Stomach (tissue), 9 donors: ENCODE measurements around the gene NDFIP1. TPM values are rescaled to one million over a fixed set of nuclear protein-coding genes. Genes with fewer than 3 reads are reported as not detected.

Source experiments
- DNase-seq, 2 donors: peaks; one replicate each; pipeline versions ENCODE4 v3.0.0 to v3.0.0-alpha.2; 2013 to 2019
- H3K27ac ChIP-seq, 5 donors: fragments of 200-600 bp in 4 of 5; sonication (generic) in 4 of 5; one replicate each; pipeline ENCODE4 v1.5.1; 2013 to 2019; ENCODE audit warnings: mild to moderate bottlenecking in 1 of 5, moderate library complexity in 1 of 5
- H3K27me3 ChIP-seq, 3 donors: fragments of 200-600 bp; sonication (generic); one replicate each; pipeline ENCODE4 v1.5.1; 2017 to 2019; ENCODE audit warnings: mixed run types in 1 of 3
- H3K36me3 ChIP-seq, 4 donors: fragments of 200-600 bp; sonication (generic); 1 replicate in 3 of 4; 2 replicates in 1 of 4; pipeline ENCODE4 v1.5.1; 2016 to 2019
- H3K4me1 ChIP-seq, 4 donors: fragments of 200-600 bp; sonication (generic); one replicate each; pipeline ENCODE4 v1.5.1; 2016 to 2019
- H3K4me3 ChIP-seq, 4 donors: fragments of 200-600 bp; sonication (generic) in 3 of 4; one replicate each; pipeline ENCODE4 v1.5.1; 2016 to 2019; ENCODE audit warnings: mild to moderate bottlenecking in 1 of 4
- H3K9me3 ChIP-seq, 4 donors: fragments of 200-600 bp; sonication (generic); one replicate each; pipeline ENCODE4 v1.5.1; 2016 to 2019
- EP300 ChIP-seq: sonication (generic); formaldehyde crosslinking; IDR thresholded peaks from one replicate; pipeline ENCODE4 v1.6.1; 2017; ENCODE audit warnings: antibody characterized with exemption
- POLR2A ChIP-seq, 4 donors: fragments of 450-650 bp; IDR thresholded peaks; one replicate each; pipeline ENCODE4 v1.6.1; 2016; ENCODE audit warnings: antibody characterized with exemption in 4 of 4, control low read depth in 2 of 4, mild to moderate bottlenecking in 1 of 4, moderate library complexity in 1 of 4
- POLR2AphosphoS5 ChIP-seq, 3 donors: sonication (generic); formaldehyde crosslinking; IDR thresholded peaks; one replicate each; pipeline ENCODE4 v1.6.1; 2016; ENCODE audit warnings: antibody characterized with exemption in 3 of 3
- WGBS, 5 donors: extraction: QIAGEN DNeasy Blood & Tissue Kit in 3 of 5; methylation state at CpG; one replicate each; pipeline versions ENCODE4 v1.1.5 to v1.1.7; 2013 to 2018; 5-methylcytosine and 5-hydroxymethylcytosine counted together
- intact Hi-C: fragments of 100-400 bp; cut with DNase I; formaldehyde crosslinking; loops from one replicate; pipeline ENCODE4 v1.15.1; 2023; ENCODE audit warnings: low total_unique reads
- polyA plus RNA-seq, 3 donors: library from polyadenylated mRNA; stranded (reverse); fragments of 200-250 nt; gene quantifications; one replicate each; pipeline ENCODE4 v1.2.3, GENCODE V29; 2013
- total RNA-seq, 5 donors: library from RNA; depleted of rRNA; stranded (reverse); fragments of >200 nt; gene quantifications; one replicate each; pipeline versions ENCODE4 v1.1.0 to v1.2.3, GENCODE V29; 2014 to 2016
- TF ChIP-seq, protein P1 (sequence below), 7 experiments: fragments of 450-650 bp in 4 of 7; fragments of 200-600 bp in 3 of 7; sonication (generic) in 3 of 7; IDR thresholded peaks; one replicate each; pipeline ENCODE4 v1.5.1; 2016 to 2019; ENCODE audit warnings: antibody characterized with exemption in 7 of 7, control low read depth in 2 of 7, mild to moderate bottlenecking in 1 of 7
- donor health status: healthy with polysubstance abuse.
- donor health status: Bipolar disorder and iron deficiency.
- donor health status: healthy.

Gene NDFIP1
- total and polyA plus RNA-seq, 8 donors, result 20.2 to 123 (median 27.5) TPM

DNA sequence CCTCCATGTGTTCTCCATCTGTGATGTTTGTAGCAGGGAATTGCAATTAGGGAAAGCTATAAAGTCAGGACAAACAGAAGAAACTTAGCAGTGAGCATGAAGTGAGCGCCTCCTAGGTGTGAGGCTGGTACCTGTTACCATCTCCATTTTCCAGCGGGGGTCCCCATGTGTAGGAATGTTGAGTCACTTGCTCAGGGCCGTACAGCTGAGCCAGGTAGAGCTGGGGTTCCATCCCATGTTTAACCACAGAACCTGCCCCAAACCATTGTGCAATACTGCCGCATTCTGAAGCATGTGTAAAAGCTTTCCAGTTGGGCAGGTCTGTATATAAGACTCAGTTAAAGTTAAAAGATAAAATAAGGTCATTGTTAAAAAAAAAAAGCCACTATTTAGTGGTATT lies 62.7 kb downstream of the NDFIP1 start:
- 65 to 88% (median 79%) methylated on average over 4 of the region's 4 CpGs for WGBS, 5 donors
- intact Hi-C loops, result no loop called here
- Histone ChIP-seq H3K36me3 (no peaks in the 10 kb centered on the region), H3K4me3 (no peak overlapping the region), H3K27ac (no peak overlapping the region), H3K27me3 (no peaks in the 10 kb centered on the region), H3K9me3 (no peaks in the 10 kb centered on the region), H3K4me1 (peaks cover 8 to 22% (median 21%) of the 10 kb centered on the region in 4 donors)
- no peak for DNase-seq
- no peak for TF ChIP-seq POLR2AphosphoS5 (IDR thresholded peaks at IDR 0.05)

DNA sequence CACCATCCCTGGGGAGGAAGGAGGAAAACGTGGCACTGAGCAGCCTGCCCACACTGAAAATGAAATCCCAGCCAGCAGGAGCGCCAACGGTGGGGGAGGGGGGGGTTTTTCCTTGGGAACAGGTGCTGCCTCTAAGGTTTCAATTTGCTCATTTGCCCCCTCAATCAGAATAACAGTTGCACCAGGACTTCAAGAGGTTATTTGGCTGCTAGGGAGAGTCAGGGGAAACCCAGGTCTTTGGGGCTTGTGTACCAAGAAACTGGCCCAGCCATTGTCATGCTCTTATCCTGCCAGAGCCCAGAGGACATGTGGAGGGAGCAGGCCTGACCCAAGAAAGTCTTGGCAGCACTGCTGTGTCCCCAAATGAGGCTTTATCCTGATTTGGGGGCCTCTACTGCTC lies 66.5 kb downstream of the NDFIP1 start:
- no peak overlapping the region for H3K27ac ChIP-seq
- intact Hi-C loops, result no loop called here
- peaks cover 0 to 4% (median 3%) of the 10 kb centered on the region in 4 donors for H3K4me1 ChIP-seq
- 50 to 72% (median 63%) methylated on average over 3 of the region's 3 CpGs for WGBS, 5 donors
- DNase-seq, result no peak
- H3K27me3 ChIP-seq, result no peaks in the 10 kb centered on the region
- H3K9me3 ChIP-seq, result no peaks in the 10 kb centered on the region
- no peaks in the 10 kb centered on the region for H3K36me3 ChIP-seq
- no peak overlapping the region for H3K4me3 ChIP-seq
- TF ChIP-seq POLR2A (IDR thresholded peaks at IDR 0.05) (no peak), POLR2AphosphoS5 (IDR thresholded peaks at IDR 0.05) (no peak), EP300 (no peak)
- TF ChIP-seq, protein P1, sequence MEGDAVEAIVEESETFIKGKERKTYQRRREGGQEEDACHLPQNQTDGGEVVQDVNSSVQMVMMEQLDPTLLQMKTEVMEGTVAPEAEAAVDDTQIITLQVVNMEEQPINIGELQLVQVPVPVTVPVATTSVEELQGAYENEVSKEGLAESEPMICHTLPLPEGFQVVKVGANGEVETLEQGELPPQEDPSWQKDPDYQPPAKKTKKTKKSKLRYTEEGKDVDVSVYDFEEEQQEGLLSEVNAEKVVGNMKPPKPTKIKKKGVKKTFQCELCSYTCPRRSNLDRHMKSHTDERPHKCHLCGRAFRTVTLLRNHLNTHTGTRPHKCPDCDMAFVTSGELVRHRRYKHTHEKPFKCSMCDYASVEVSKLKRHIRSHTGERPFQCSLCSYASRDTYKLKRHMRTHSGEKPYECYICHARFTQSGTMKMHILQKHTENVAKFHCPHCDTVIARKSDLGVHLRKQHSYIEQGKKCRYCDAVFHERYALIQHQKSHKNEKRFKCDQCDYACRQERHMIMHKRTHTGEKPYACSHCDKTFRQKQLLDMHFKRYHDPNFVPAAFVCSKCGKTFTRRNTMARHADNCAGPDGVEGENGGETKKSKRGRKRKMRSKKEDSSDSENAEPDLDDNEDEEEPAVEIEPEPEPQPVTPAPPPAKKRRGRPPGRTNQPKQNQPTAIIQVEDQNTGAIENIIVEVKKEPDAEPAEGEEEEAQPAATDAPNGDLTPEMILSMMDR (IDR thresholded peaks at IDR 0.05), result no peak

DNA sequence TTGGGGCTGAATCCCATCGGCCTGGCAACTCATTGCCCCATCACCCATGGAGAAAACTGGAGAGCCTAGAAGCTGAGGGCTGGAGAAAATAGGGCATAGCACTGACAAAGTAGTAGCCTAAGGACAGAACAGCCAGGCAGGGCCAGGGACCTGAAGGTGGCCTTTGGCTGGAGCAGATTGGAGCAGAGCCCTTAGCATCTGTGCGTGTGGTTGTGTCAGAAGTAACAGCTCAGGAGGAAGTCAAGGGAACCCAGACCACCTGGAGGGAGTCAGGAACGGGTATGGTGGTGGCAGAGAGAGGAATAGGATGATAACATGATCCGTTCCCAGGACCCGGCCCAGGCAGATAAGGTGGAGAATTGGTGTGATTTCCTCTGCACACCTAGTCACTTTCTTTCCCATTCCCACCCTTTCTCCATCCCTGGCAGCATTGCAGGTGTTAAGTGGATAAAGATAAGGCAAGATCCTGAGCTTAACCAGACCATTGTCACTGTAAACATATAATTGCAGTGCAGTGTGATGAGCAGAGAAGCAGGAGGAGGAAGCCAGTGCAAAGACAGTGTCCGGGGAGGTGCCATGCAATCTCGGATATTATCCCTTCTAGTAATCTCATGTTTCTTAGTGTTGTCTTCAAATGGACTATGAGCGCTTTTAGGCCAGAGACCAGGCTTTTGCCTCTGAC lies 67.0 kb downstream of the NDFIP1 start:
- no peak for TF ChIP-seq POLR2AphosphoS5 (IDR thresholded peaks at IDR 0.05)
- Histone ChIP-seq H3K27ac (no peak overlapping the region), H3K27me3 (no peaks in the 10 kb centered on the region), H3K9me3 (no peaks in the 10 kb centered on the region), H3K36me3 (no peaks in the 10 kb centered on the region), H3K4me1 (peaks cover 0 to 7% (median 3%) of the 10 kb centered on the region in 4 donors), H3K4me3 (no peak overlapping the region)
- DNase-seq, result no peak
- WGBS, 5 donors, result 61 to 77% (median 72%) methylated on average over 8 of the region's 8 CpGs
- intact Hi-C loops, result no loop called here

DNA sequence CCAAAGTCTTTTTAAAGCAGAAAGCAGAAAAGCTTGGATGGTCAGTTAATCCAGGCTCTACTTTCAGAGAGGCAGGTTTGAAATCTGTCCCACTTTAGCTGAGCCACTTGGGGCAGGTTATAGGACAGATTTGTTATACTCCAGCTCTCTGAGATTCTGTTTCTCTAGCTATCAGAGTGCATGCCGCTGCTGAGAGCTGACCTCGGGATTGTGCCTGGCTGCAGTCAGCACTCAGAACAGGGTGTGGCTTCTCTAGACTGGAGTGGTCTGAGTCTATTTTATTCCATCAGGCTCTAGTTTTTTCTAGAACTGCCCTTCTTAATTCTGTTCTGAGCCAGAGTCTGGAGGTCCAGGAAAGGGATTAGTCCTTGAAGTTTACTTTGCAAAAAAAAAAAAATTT lies 67.7 kb downstream of the NDFIP1 start:
- Histone ChIP-seq H3K27me3 (no peaks in the 10 kb centered on the region), H3K4me1 (peaks cover 0 to 14% (median 6%) of the 10 kb centered on the region in 4 donors), H3K36me3 (no peaks in the 10 kb centered on the region), H3K4me3 (no peak overlapping the region), H3K27ac (no peak overlapping the region), H3K9me3 (no peaks in the 10 kb centered on the region)
- WGBS, 5 donors, result 13 to 38% (median 26%) methylated on average over 2 of the region's 2 CpGs
- intact Hi-C loops, result no loop called here
- TF ChIP-seq EP300 (no peak), POLR2AphosphoS5 (IDR thresholded peaks at IDR 0.05) (no peak), POLR2A (IDR thresholded peaks at IDR 0.05) (no peak)
- TF ChIP-seq, protein P1 (IDR thresholded peaks at IDR 0.05), result no peak
- no peak for DNase-seq

DNA sequence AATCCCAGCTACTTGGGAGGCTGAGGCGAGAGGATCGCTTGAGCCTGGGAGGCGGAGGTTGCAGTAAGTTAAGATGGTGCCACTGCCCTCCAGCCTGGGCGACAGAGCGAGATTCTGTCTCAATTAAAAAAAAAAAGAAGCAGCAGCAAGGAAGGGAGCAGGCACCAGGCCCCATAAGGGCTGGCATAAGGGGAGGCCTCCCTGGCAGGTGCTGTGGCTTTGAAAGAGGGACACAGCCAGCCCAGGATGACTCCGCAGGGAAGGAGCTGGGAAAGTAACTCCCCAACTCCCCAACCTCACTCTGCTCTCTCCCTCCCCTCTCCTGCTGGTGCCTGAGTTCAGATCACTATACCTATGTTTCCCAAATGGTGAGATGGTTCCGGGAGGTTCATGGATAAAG lies 70.1 kb downstream of the NDFIP1 start:
- intact Hi-C loops, result no loop called here

More for the DNA sequence above, 70.1 kb downstream of the NDFIP1 start:
- no peaks in the 10 kb centered on the region for H3K27me3 ChIP-seq
- TF ChIP-seq, protein P1 (IDR thresholded peaks at IDR 0.05), result no peak
- TF ChIP-seq POLR2AphosphoS5 (IDR thresholded peaks at IDR 0.05), result no peak
- TF ChIP-seq POLR2A (IDR thresholded peaks at IDR 0.05), result no peak
- TF ChIP-seq EP300, result no peak
- no peaks in the 10 kb centered on the region for H3K36me3 ChIP-seq
- DNase-seq, result no peak
- WGBS, 5 donors, result 95 to 99% (median 97%) methylated on average over 5 to 7 of the region's 7 CpGs
- H3K27ac ChIP-seq, result no peak overlapping the region
- no peak overlapping the region for H3K4me3 ChIP-seq
- peaks cover 0 to 16% (median 6%) of the 10 kb centered on the region in 4 donors for H3K4me1 ChIP-seq
- no peaks in the 10 kb centered on the region for H3K9me3 ChIP-seq
